ENCODE measurements around the gene SERPINA1. TPM values are rescaled to one million over a fixed set of nuclear protein-coding genes. Genes with fewer than 3 reads are reported as not detected.
"Not testable (repeated sequence)": the region's sequence is repeated elsewhere in the genome, so short reads cannot be mapped to it uniquely, and the experiment has no call there.

Gene SERPINA1
- polyA plus RNA-seq, 3 donors from 2014 or later = 1.7 to 5.5 (median 3.0) TPM

DNA sequence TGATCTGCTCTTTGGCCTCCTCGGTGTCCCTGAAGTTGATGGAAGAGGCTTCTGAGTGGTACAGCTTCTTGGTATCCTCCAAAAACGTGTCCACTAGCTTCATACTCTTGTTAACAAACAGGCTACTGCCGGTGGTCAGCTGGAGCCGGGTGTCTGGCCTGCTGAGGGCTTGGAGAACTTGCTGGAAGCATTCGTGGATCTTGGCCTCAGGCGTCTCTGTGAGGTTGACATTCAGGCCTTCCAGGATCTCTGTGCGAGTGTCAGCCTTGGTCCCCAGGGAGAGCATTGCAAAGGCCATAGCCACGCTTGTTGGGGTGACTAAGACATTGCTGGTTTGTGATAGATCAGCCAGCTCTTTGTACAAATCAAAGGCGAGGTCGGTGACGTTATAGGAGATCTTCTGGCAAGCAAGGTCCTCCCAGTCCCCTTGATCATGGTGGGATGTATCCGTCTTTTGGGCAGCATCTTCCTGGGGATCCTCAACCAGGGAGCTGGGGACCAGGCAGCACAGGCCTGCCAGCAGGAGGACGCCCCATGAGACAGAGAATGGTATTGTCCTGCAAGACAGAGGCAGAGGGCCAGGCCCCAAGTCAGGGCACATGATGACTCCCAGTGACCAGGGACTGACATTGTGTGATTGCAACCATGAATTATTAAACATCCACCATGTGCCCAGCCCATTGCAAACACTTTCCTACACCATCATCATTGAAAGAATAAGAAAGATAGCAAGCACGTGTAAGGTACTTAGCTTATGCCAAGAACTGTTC lies 22.1 kb downstream of the SERPINA1 start, which contains the start of gene SERPINA2:
Gene SERPINA2, minus strand, starts transcription at position 553 of the 770 bp plus-strand sequence.
- Mint-ChIP-seq H3K4me3 (no peak within 1 kb of the TSS), H3K36me3 (no peaks in the 10 kb centered on the region), H3K27me3 (ENCODE audit: low read depth in 3 of 3) (no peaks in the 10 kb centered on the region), H3K9me3 (no peaks in the 10 kb centered on the region), H3K4me1 (no peaks in the 10 kb centered on the region), H3K27ac (no peak within 1 kb of the TSS)
- DNase-seq = no peak

DNA sequence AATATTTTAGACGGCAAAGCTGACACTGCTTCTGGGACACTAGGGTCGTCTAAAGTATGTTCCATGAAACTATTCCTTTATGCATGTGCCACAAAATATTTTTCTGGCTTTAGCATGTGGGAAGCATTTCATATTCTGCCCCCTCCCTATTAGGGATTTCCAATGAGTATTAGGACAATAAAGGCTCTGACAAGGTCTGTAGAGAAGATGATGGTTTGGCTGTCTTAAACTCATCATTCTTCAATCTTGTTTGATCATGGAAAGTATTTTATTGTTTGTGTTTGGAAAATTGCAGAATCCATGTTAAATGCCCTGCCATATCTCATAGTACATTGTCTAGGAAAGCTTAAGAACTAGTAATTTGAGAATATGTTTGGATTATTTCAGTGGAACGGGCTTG lies 22.8 kb downstream of the SERPINA1 start:
- Mint-ChIP-seq H3K27me3 (ENCODE audit: low read depth in 3 of 3) (peaks cover 0 to 2% (median 0%) of the 10 kb centered on the region in 3 donors), H3K9me3 (no peaks in the 10 kb centered on the region), H3K27ac (no peak overlapping the region), H3K4me1 (no peaks in the 10 kb centered on the region), H3K36me3 (no peaks in the 10 kb centered on the region), H3K4me3 (no peak overlapping the region)
- DNase-seq = no peak

DNA sequence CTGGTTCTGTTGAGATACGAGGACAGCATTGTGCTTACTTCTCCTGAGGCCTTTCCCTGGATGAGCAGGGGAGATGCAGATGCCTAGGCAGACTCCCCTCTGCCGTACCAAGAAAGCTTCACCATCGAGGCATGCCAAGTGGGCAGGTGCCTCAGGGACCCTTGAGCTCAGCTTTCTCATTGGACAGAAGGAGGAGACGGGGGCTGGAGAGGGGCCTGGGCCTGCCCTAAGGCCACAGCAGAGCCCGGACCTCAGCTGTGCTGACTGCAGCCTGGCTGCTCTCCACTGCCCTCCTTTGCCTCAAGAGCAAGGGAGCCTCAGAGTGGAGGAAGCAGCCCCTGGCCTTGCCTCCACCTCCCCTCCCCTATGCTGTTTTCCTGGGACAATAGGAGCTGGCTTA lies 23.4 kb downstream of the SERPINA1 start:
- no peaks in the 10 kb centered on the region for H3K4me1 Mint-ChIP-seq
- no peak overlapping the region for H3K27ac Mint-ChIP-seq
- H3K27me3 Mint-ChIP-seq (ENCODE audit: low read depth in 3 of 3) = peaks cover 0 to 2% (median 0%) of the 10 kb centered on the region in 3 donors
- H3K36me3 Mint-ChIP-seq = no peaks in the 10 kb centered on the region
- H3K9me3 Mint-ChIP-seq = no peaks in the 10 kb centered on the region
- DNase-seq = no peak
- H3K4me3 Mint-ChIP-seq = no peak overlapping the region

DNA sequence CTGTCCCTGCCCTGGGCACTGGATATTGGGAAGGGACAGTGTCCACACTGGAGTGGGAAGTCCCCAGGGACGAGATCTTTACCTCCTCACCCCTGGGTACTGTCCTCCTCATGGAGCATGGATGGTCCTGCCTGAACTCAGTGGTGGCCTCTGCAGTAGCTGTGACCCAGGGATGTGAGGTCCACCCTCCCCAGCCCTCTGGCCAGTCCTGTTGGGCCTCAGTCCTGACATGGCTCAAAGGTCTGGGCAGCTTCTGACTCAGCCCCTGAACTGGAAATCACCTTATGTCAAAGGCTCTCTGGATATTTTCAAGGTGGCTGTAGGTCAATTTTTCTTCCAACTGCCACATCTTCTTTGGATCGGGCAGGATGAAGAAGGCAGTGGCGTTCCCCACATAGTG lies 24.4 kb downstream of the SERPINA1 start:
- H3K36me3 Mint-ChIP-seq = no peaks in the 10 kb centered on the region
- H3K4me3 Mint-ChIP-seq = no peak overlapping the region
- no peak for DNase-seq
- H3K27ac Mint-ChIP-seq = no peak overlapping the region
- no peaks in the 10 kb centered on the region for H3K4me1 Mint-ChIP-seq
- peaks cover 0 to 4% (median 2%) of the 10 kb centered on the region in 3 donors for H3K27me3 Mint-ChIP-seq (ENCODE audit: low read depth in 3 of 3)
- peaks cover 0 to 2% (median 0%) of the 10 kb centered on the region in 6 donors for H3K9me3 Mint-ChIP-seq

DNA sequence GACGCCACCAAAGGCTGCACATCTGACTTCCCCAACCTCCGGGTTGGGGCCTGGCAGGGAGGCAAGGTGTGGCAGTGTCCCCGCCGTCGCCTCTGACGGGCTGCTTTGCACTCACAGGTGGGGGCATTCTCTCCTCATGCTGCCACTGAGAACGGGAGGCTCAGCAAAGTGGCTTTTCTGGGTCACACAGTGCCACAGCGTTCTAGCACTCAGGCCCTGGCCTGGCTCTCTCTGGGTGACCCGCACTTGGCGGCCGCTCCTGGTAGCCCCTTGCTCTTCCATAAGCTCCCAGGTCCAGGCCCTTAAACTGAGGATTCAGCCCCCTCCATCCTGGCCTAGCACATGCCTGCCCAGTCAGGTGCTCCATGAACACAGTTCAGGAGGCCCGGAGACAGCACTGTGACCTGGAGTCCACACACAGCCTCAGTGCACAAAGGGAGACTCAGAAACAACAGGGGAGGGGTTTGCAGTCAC lies 25.2 kb downstream of the SERPINA1 start:
- Mint-ChIP-seq H3K9me3 (peaks cover 0 to 2% (median 0%) of the 10 kb centered on the region in 6 donors), H3K27ac (no peak overlapping the region), H3K4me3 (no peak overlapping the region), H3K36me3 (no peaks in the 10 kb centered on the region), H3K27me3 (ENCODE audit: low read depth in 3 of 3) (peaks cover 0 to 4% (median 2%) of the 10 kb centered on the region in 3 donors), H3K4me1 (no peaks in the 10 kb centered on the region)
- no peak for DNase-seq

DNA sequence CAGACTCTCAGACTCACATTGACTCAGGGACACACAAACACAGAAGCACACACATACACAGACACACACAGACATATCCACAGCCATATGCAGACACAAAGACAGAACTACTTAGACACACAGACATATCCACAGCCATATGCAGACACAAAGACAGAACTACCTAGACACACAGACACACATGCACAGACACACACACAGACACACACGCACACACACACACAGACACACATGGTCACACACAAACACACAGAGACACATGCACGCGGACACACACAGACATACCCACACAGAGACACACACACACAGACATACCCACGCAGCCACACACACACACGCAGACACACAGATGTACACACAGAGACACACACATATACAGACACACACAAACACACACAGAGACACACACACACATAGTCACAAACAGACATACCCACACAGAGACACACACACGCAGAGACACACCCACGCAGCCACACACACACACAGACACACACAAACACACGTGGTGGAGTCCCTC lies 25.7 kb downstream of the SERPINA1 start:
- Mint-ChIP-seq H3K9me3 (peaks cover 0 to 2% (median 0%) of the 10 kb centered on the region in 6 donors), H3K4me1 (no peaks in the 10 kb centered on the region), H3K27me3 (ENCODE audit: low read depth in 3 of 3) (peaks cover 0 to 4% (median 2%) of the 10 kb centered on the region in 3 donors), H3K27ac (no peak overlapping the region), H3K4me3 (no peak overlapping the region), H3K36me3 (no peaks in the 10 kb centered on the region)
- no peak for DNase-seq

DNA sequence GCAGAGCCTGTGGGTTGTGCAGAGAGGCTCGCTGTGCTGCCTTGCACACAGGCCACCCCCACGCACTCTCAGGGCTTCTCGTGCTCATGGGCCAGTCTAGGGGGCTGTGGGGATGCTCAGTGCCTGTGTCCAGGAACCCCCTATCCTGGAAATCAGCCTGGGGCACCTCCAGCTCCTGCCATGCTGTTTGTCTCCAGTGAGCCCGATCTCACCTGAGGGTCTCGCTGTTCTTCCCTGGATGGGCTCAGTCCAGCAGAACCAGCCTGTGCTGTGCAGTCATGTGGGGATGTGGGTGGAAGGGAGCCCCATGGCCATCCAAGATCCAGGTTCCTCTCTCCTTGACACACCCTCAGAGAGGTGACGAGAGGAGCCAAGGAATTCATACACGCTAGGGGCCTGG lies 26.7 kb downstream of the SERPINA1 start:
- Mint-ChIP-seq H3K9me3 (peaks cover 0 to 3% (median 0%) of the 10 kb centered on the region in 6 donors), H3K27ac (no peak overlapping the region), H3K36me3 (no peaks in the 10 kb centered on the region), H3K4me1 (no peaks in the 10 kb centered on the region), H3K27me3 (ENCODE audit: low read depth in 3 of 3) (peaks cover under 1 to 4% (median 2%) of the 10 kb centered on the region in 3 donors), H3K4me3 (no peak overlapping the region)
- DNase-seq = no peak

DNA sequence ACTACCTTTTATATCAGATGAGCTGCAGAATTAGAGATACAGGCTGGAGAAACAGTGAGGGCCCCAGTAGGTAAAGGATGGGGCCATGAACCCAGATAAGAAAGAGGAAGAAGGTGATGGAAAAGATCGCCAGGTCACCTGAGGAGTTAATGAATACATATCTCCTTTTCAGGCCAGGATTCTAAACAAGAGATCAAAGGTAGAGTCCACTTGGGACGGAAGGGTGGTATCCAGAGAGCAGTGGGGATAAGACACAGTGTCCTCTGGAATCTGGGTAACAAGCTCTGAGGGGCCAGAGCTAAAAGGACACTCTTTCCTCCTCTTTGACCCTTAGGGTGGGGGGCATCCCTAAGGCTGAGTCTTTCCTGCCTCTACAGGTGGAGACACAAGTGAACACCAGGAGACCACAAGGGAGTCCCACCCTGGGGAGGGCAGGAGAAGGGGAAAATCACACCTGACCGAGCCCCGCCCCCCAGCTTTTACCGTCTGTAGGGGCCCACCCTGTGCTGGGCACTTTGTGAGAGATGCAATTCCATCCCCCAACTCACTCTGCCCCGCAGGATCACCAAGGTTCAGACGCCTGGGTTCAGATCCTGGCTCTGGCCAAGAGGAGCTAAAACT lies 27.3 kb downstream of the SERPINA1 start:
- no peak overlapping the region for H3K4me3 Mint-ChIP-seq

DNA sequence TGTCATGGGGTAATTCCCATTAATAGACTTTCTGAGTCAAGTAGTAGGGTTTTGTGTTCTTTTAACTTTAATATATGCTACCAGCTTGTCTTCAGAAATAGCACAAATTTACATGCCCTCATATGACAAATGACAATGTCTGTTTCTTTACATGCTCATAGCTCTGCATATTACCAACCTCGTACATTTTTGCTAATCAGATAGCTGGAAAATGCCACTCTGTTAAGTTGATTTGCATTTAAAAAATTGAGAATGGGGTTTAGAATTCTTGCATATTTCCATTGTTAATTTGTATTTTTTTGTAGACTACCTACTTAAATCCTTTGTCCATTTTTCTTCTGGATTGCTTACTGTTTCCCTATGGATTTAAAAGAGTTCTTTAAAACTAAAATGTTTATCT lies 31.2 kb downstream of the SERPINA1 start:
- peaks cover 2 to 10% (median 6%) of the 10 kb centered on the region in 3 donors for H3K27me3 Mint-ChIP-seq (ENCODE audit: low read depth in 3 of 3)

More for the DNA sequence above, 27.3 kb downstream of the SERPINA1 start:
- no peaks in the 10 kb centered on the region for H3K4me1 Mint-ChIP-seq
- peaks cover 0 to 5% (median 0%) of the 10 kb centered on the region in 6 donors for H3K9me3 Mint-ChIP-seq
- H3K27me3 Mint-ChIP-seq (ENCODE audit: low read depth in 3 of 3) = peaks cover 2 to 5% (median 3%) of the 10 kb centered on the region in 3 donors
- no peak for DNase-seq
- H3K36me3 Mint-ChIP-seq = no peaks in the 10 kb centered on the region
- no peak overlapping the region for H3K27ac Mint-ChIP-seq

DNA sequence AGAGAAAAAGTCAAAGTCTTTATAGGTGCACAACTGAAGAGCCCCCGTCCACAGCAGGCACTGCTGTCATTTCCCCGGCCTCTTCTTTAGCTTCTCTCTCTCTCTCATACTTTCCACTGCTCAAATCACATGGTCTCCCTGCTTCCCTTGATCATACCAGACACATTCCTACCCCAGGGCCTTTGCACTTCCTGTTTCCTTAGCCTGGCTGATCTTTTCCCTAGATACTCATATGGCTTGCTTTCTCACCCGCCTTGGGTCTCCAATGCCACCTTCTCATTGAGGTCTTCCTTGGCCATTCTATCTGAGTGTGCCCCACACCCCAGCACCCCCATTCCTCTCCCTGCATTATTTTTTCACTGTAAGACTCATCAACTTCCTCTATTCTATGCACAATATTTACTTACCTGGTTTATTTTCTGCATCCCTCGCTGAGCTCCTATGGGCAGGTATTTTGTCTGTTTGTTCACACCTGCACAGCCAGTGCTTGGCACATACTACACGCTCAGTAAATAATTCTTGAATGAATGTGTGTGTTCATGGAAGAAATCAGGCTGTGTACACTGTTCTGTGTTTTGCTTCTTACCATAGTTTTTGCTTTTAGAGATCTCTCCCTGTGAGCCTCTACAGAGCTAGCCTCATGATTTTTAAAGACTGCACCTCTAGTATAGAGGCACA lies 31.9 kb downstream of the SERPINA1 start:
- no peak for DNase-seq
- H3K27me3 Mint-ChIP-seq (ENCODE audit: low read depth in 3 of 3) = peaks cover 5 to 10% (median 8%) of the 10 kb centered on the region in 3 donors
- H3K36me3 Mint-ChIP-seq = no peaks in the 10 kb centered on the region
- H3K9me3 Mint-ChIP-seq = peaks cover 0 to 5% (median 0%) of the 10 kb centered on the region in 6 donors
- H3K4me3 Mint-ChIP-seq = no peak overlapping the region
- no peak overlapping the region for H3K27ac Mint-ChIP-seq
- H3K4me1 Mint-ChIP-seq = no peaks in the 10 kb centered on the region

More for the DNA sequence above, 31.2 kb downstream of the SERPINA1 start:
- Mint-ChIP-seq H3K4me1 (no peaks in the 10 kb centered on the region), H3K4me3 (no peak overlapping the region), H3K27ac (no peak overlapping the region), H3K36me3 (no peaks in the 10 kb centered on the region), H3K9me3 (peaks cover 0 to 5% (median 0%) of the 10 kb centered on the region in 6 donors)
- DNase-seq = no peak

DNA sequence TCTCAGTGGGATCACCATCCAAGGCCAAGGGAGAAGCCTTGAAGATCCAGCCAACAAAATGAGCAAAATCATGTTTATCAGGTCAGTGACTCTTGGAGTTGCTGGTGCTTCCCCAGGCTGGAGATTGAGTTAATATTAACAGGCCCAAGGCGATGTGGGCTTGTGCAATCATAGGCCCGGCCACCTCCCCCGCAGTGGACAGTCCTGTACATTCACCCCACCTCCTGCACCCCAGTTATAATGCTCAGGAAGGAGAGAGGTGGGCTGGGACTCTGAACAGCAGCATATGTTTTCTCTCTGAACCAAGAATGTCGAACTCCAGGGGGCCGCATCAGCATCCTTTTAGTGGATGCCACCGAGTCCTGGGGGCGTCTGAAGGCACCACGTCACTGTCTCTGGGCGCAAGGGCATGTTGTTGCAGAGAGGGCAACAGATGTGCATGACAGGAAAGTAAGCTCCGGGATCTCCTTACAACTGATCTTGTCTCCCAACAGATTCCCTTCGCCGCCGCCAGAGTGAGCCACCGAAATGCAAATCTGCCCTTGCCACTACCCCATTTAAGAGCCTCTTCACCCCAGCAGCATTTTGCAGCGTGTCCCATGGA lies 33.1 kb downstream of the SERPINA1 start:
- Mint-ChIP-seq H3K36me3 (no peaks in the 10 kb centered on the region), H3K27ac (no peak overlapping the region), H3K9me3 (peaks cover 0 to 5% (median 0%) of the 10 kb centered on the region in 6 donors), H3K4me1 (no peaks in the 10 kb centered on the region), H3K27me3 (ENCODE audit: low read depth in 3 of 3) (peaks cover 5 to 10% (median 9%) of the 10 kb centered on the region in 3 donors), H3K4me3 (no peak overlapping the region)
- no peak for DNase-seq

DNA sequence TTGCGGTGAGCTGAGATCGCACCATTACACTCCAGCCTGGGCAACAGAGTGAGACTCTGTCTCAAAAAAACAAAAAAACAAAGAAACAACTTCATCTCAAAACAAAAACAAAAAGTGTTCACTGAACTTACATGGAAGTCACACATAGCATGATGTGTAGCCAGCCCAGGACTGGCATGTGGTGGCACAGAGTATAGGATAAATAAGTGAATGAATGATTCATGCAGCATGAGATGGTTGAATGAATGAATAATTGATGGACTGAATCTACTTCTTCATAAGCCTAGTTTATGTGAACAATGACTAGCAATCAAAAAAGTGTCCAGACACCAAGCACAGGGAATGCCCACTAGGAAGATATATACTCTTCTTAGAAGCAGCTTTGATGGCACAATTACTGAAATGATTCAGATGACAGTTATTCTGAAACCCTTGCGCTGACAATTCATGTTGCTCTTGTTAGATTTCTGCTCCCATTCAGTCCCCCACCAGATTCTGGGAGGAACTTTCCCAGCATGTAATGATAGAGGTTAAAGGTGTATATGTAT lies 33.7 kb downstream of the SERPINA1 start:
- H3K4me1 Mint-ChIP-seq = no peaks in the 10 kb centered on the region
- DNase-seq = no peak
- no peaks in the 10 kb centered on the region for H3K36me3 Mint-ChIP-seq
- H3K27me3 Mint-ChIP-seq (ENCODE audit: low read depth in 3 of 3) = peaks cover 5 to 9% (median 9%) of the 10 kb centered on the region in 3 donors
- H3K27ac Mint-ChIP-seq = no peak overlapping the region
- H3K4me3 Mint-ChIP-seq = no peak overlapping the region
- H3K9me3 Mint-ChIP-seq = peaks cover 0 to 5% (median 0%) of the 10 kb centered on the region in 6 donors

DNA sequence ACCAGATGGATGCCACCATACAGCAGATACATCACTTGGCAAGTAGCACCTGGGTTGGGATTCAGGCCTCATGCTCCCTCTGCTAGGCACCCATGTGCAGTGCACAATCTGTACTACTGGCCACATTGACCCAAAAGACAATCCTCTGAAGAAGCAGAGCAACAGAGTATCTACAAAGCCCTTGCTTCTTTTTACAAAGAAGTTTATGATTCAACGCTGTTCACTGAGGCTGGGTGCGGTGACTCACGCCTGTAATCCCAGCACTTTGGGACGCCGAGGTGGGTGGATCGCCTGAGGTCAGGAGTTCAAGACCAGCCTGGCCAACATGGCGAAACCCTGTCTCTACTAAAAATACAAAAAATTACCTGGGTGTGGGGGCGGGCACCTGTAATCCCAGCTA lies 34.2 kb downstream of the SERPINA1 start:
- DNase-seq; H3K4me3 Mint-ChIP-seq; H3K9me3 Mint-ChIP-seq; H3K4me1 Mint-ChIP-seq; H3K27me3 Mint-ChIP-seq (ENCODE audit: low read depth in 3 of 3); H3K27ac Mint-ChIP-seq; H3K36me3 Mint-ChIP-seq: not testable (repeated sequence)
